HG03575 (cell line): Measurements from ENCODE around the gene CHST6.

Source experiments
- ATAC-seq: cut with Tn5 transposase; IDR thresholded peaks from one replicate; pipeline ENCODE4 v1.9.1; 2021; ENCODE audit not compliant: unreplicated experiment, insufficient number of reproducible peaks, low FRiP score; ENCODE audit errors: extremely low read depth

CHST6 gene

DNA sequence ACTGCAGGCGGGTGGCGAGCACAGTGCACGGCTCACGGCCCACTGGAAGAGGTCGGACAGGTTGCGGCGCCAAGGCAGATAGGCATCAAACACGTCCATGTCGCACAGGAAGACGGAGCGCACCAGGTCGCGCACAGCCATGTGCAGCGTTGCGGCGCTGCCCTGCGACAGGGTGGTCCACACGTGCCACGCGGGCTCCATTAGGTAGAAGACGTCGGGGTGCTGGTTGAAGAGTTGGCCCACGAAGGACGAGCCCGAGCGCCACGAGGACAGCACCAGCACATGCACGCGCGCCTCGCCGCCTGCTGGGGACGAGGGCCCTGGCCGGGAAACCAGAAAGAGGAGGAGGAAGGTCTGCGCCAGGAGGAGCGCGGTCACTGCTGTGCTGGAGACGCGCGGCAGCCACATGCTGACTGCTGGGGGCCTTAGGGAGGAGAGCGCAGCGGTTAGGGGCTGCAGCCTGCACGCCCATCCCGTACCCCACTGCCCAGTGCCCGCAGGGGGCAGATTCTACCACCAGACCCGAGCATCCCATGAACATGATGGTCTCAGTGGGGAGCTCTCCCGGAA is 15.7 kb downstream of the CHST6 start:
- ATAC-seq: no peak

DNA sequence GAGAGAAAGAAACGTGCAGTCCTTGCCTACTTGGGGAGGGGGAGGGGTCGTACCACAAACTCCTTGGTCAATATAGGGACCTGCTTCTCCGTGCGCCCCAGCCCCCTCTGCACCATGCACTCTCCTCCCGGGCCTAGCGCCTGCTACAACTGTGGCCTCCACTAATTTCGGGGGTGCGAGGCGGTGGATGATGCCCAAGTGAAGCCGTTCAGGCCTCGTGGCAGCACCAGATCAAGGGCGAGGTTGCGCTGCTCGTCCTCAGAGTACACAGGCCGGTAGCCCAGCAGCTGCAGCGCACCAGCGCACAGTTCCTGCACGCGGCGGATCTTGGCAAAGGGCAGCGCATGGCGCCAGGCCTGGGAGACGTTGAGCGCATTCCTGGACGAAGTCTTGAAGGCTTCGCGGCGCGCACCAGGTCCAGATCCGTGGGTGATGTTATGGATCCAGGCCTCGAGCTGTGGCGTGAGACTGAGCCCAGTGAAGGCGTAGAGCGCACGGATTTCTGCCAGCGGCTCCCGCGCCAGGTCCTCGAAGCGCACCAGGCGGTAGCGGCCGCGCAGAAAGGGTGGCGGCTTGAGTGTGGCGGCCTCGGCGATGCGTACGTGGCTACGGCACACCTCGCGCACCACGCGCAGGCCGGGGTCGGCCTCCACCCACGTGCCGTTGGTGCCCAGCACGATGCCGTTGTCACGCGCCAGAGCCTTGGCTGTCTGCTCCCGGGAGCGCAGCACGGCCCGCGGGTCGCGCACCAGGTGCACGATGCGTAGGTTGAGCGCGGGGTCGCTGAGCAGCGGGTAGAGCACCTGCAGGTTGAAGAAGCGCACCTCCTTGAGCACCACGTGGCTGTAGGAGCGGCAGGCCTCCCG is 16.5 kb downstream of the CHST6 start:
- ATAC-seq: no peak

DNA sequence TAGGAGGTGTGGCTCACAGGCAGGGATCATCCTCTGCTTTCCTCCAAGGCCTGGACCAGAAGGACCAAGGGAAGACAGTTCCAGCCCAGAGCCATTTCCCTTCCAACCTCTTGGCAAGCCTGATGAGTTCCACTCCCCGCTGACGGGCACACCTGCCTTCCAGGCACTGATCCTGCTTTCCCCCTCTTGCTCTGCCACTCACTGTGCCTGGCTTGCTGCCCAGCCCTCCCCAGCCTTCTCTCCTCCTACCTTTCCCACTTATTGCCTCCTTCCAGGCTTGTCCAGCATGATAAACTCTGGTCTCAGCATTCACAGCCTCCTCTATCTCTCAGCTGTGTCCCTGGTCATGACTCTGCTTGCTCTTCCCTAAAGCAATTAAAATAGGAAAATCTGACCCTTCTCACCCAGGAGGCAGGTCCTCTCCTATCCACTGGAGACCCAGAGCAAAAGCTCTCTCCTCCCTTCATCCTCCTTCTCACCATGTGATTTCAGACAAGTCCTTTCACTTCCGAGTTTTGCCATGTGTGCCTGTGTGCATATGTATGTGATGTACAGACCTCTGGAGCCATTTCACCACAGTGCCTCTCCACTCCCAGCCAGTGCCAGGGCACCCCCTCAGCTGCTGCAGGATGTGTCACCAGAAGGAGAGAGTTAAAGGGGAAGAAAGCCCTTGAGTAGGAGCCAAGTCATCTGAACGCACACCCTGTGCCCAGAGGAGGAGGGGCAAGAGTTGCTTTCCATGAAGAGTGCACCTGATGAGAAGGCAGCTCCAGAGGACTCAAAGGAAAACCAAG is 17.4 kb downstream of the CHST6 start:
- ATAC-seq: no peak

DNA sequence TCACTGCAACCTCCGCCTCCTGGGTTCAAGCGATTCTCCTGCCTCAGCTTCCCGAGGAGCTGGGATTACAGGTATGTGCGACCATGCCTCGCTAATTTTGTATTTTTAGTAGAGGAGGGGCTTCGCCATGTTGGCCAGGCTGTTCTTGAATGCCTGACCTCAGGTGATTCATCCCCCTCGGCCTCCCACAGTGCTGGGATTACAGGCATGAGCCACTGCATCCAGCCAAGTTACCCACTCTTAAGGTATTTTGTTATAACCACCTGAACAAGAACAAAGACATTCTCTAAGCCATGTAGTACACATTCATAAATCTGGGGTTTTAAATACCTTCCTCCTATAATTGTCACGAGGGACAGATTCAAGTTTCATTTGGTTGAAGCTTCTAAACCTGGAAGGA is 18.4 kb downstream of the CHST6 start:
- no peak for ATAC-seq

DNA sequence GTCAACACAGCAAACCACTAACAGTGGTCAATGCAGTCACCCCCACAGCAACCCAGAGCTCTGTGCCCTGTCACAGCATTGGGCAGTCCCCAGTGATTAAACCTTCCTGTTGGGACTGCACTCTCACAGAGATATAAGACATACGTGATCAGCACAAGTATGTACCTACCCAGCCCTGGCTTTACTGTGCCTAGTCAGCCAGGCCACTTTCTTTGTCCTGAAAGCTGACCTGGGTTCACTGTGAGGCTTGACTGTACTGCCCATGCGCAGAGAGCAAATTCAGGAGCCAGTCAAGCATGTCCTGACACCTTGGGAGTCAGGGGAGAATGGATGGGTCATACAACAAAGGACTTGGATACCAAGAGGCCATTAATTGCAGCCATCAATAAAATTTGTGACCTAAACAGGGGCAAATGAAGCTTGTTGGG is 19.8 kb downstream of the CHST6 start:
- no peak for ATAC-seq

DNA sequence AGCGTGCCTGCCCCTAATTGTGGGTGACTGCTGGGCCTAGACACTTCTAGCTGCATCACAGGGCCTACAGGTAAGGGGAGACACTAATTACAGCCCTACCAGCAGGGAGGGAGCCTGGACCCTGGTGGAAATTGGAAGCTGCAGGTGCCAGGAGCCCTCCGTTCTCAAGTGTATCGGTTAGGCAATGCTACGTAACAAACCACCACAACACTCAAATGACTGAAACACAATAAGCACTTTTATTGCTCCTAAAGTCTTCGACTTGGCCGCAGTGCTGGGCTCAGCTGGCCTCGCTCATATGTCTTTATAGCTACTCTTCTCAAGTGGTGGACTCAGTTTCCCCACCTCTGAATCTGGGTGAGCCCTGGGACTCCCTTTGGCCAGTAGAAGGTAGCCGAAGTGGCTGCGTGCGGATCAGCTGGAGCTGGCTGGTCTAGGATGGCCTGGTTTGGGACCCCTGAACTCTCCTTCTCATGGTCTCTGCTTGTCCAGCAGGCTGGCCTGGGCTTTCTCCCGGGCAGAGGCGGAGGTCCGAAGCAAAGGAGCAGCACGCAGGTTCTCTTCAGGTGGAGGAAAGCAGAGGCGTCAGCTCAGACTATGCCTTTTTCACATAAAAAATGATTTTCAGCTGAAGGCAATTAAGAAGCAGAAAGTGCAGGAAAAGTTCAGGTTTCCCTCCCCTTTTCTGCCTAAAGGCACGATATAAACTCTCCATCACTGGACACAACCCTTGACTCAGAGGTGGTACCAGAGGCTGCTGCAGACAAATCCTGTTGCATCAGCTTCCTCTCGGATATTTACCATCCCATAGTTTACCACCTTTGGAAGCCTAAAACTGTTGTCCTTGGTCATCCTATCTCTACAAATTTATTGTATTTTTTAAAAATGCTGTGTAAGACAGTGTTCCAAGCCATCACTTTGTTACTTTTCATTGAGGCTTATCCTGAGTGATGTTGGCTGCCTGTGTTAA is 22.0 kb downstream of the CHST6 start:
- no peak for ATAC-seq

DNA sequence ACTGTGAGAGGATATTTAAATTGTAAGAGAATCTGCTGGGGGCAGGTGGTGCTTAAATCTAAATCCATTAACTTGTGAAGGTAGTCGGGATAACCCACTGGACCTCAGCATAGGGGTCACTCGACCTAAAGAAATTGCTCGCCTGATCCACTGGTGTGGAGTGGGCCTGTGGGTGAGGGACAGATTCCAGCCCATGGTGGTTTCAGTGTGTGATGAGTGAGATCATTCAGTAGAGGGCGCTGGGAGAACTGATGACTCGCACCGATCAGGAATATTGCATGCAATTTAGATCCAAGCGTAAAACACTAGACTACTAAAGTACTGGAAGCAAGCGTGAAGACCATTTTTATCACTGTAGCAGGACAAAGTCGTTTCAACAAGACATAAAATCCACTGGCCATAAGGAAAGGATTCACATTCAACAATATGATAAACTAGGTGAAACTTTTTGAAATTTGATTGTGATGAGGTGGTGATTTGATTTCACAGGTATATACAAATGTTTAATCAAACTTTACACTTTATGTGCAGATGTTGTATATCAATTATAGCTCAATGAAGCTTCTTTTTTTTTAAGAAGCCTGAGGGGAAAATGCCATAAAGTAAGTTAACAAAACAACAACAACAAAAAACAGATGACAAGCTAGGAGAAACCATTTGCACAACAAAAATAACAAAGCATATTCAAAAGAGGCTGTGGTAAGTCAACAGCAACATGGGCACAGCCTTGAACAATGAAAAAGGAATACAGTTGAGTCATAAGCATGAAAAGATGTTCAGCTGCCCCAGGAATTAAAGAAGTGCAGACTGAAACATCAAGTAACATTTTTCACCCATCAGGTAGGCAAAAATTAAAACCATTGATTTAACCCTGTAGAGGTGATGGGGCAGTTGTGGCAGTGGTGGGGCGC is 23.3 kb downstream of the CHST6 start:
- peak; percentile 74 for ATAC-seq

DNA sequence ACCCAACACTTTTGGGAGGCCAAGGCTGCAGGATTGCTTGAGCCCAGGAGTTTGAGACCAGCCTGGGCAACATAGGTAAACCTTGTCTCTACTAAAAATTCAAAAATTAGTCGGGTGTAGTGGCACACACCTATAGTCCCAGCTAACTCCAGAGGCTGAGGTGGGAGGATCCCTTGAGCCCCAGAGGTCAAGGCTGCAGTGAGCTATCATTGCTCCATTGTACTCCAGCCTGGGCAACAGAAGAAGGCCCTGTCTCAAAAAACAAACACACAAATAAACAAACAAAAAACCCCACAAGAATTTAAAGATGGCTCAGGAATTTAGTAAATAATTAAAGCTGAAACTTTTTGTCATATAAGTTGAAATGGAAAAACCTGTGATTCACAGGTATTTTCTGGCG is 28.5 kb downstream of the CHST6 start:
- ATAC-seq: no peak

DNA sequence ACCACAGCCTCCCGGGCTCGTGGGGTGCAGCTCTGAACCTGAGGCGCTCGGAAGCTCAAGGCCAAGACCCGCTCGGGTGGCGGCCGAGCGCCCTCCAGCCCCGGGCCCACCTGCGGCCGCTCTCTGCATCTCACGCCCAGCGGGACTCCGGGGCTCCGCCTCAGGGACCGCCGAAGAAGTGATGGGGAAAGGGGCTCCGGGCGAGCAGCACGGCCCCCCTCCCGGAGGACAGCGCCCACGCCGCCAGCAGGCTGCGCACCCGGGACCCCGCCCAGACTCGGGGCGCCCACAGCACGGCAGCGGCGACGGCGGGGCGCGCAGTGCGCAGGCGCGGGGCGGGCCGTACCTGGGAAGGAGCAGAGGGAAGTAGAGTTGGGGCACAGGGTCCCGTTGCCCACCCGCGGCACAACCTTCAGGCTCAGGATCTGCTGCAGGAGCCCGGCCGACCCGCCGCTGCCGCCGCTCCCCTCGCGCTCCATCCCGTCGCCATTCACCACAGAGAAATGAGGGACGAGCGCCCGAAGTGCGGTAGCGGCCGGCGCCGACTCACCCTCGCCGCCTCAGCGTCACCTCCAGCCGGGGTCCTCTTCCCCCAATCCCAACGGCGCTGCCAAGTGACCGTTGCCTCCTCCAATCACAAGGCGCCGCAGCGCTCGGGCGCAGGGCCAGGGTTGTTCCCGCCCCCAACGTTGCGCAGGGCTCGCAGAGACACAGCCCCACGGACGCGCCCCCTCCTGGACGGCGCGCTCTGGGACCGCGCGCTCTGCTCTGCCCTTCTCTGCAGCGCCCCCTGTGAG is 30.9 kb downstream of the CHST6 start, which contains the start of gene TMEM170A:
TMEM170A (minus strand) TSS at position 568 of the 797 bp plus-strand sequence; CDS start at position 479, 89 bp downstream.
- ATAC-seq: peak; percentile 59

DNA sequence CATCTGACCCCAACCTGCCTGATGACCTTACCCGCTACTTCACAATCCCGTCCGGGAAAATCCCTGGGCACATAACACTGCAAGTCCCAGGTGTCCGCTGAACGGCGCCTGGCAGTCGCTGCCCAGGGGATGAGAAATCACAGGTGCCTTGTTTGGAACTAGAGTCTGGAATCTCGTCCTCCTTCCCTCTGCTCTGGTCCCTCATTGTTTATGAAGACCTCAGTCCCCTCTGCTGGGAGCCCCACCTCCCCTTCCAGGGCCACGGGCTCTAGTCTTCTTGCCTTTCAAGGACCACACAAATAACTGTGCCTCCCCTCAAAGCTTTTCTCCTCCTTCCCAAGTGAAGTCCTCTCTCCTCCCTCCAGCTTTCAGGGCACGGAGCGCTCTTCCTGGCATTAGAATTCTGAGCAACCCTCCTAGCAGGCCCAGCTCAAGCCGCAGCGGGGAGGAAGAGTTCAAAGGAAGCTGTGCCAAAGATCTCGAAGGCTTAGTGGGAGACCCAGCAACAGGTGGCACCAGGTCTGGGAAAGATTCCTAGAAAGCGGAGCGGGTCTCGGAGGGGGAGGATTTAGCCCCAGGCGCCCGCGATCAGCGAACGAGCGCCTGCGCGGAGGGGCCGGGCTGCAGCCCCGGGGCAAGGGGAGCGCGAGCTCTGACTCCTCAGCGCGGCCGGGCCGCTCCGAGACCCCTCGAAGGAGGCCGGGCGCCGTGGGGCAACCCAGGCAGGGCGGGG is 31.7 kb downstream of the CHST6 start:
- peak; percentile 3 for ATAC-seq

DNA sequence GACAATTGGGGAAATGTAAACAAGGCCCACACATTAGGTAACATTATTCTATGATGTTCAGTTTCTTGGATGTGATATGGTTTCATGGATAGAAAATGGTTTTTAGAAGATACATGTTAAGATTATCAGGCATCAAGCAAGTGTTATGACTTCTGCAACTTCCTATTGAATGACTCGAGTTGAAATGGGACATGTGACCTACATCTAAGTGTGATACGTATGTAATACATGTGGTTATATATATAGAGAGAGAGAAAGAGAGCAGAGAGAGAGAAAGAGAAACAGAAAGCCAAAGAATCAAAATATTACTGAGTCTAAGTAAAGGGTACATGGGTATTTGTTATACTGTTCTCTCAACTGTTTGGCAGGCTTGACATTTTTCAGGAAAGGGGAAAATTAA is 32.4 kb downstream of the CHST6 start:
- ATAC-seq: peak; percentile 30

DNA sequence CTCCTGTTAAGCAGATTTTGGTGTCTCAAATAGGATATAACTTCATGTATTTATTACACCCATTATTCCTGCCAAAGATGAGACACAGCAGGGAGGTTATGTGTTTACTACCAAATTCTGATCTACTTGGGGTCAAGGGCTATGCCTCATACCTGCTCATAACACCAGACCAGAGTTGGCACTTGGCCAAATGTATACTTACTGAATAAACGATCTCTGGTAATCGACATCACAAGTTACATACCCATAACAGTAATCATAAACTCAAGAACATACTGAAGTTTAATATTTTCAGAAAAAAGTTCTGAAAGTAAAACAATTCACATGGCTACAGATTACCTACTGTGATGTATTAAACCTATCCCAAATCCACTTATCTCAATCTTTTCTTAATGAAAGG is 33.7 kb downstream of the CHST6 start:
- ATAC-seq: no peak

DNA sequence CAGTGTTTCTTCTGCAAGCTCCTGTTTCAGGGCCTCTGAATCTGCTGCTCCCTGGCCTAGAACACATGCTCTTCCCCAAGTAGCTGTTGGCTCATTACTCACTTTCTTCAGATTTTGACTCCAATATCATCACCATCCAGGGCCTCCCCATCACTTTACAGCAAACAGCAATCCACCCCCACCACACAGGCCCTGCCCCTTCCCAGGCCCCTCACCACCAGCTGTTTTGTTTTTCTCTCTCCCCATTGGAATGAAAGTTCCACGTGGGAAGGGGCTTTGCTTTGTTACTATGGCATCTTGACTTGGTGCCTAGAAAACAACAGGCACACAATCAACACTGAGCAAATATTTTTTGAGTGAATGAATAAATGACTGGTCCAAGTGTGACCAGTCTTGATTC is 34.8 kb downstream of the CHST6 start:
- ATAC-seq: no peak

DNA sequence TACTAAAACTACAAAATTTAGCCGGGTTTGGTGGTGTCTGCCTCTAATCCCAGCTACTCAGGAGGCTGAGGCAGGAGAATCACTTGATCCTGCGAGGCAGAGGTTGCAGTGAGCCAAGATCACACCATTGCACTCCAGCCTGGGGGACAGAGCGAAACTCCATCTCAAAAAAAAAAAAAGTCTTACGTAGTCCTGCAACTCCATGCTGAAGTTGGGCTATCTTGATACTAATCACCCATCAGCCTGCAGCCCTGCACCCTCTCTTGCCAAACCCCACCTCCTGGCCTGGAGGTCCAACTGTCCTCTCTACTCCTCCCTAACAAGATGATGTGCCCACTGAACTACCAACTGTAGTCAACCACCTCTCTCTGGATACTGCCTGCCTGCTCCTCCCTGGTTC is 35.5 kb downstream of the CHST6 start:
- ATAC-seq: no peak

DNA sequence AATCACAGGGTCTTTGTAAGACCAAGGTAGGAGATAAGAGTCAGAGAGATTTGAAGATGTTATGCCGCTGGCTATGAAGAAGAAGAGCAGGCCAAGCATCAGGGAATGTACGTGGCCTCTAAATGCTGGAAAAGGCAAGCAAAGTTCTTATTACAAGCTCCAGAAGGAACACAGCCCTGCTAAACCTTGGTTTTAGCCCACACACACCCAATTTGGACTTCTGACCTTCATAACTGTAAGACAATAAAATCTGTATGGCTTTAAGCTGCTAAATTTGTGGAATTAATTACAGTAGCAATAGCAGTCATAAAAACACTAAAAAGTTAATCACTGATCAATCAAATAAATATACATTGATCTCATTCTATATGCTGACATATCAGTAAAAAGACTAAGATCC is 36.8 kb downstream of the CHST6 start:
- no peak for ATAC-seq

DNA sequence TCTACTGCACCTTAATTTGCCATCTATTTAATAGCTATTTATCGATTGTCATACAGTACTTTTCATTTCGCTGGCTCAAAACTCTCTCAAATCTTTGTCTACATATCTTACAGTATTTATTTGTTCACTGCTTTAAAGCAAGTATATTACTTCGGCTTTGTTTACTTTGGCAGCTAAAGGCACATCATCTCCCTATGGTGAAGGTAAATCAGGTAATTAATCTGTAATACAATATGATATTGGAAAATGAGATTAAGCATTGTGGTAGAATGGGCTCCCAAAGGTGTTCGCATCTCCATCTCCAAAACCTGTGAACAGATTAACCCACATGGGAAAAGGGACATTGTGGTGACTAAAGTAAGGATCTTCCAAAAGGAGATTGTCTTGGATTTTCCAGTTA is 37.2 kb downstream of the CHST6 start:
- no peak for ATAC-seq
